22Rv1 (cell line): ENCODE measurements around the gene MAP7.
A peak's percentile ranks its signal among the peaks of the same experiment; 100 is the strongest.

Source experiments
- H3K27ac ChIP-seq: fragments of 450-650 bp; 2 replicates; pipeline ENCODE4 v1.5.1; 2017
- ZFX ChIP-seq: fragments of 450-650 bp; IDR thresholded peaks from 2 replicates; pipeline ENCODE4 v1.6.1; 2017; ENCODE audit warnings: antibody characterized with exemption, borderline replicate concordance
- TF ChIP-seq, protein P1 (sequence below): fragments of 450-650 bp; IDR thresholded peaks from 2 replicates; pipeline ENCODE4 v1.5.1; 2017; ENCODE audit warnings: mild to moderate bottlenecking

The MAP7 gene

DNA sequence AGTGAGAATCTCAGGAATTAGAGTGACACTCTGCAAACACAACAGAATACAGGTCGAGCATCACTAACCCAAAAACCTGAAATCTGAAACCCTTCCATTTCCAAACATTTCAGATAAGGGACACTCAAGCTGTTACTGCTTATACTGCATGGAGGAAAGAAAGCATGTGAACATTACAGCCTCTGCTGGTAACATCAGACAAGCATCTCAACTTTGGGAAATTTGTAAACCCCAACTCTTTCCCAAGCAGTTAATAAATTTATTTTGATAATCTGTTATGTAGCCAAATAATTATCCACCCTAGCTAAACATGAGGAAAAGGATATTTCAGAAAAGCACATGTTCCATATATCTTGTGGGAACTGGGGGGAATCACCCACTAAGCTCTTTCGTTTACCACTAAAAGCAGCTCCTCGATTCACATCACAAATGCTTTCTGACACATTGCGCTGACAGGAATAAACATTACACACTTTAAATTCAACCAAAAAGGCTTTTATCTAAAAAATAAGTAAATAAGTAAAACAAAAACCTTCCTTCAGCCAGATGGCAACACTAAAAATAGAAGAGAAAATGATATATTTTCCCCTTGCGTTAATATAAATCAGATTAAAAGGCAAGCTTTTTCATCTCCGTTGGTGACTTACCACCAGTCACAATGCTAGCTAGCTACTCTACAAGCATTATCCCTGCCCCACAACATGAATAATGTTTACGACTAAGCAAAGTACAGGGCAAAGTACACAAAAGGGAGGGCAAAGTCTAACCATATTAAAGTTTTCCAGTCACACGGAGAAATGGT, 120.8 kb downstream of the MAP7 start:
- H3K27ac ChIP-seq, result peak overlapping the region; percentile 79
- TF ChIP-seq ZFX, result no peak
- TF ChIP-seq, protein P1, sequence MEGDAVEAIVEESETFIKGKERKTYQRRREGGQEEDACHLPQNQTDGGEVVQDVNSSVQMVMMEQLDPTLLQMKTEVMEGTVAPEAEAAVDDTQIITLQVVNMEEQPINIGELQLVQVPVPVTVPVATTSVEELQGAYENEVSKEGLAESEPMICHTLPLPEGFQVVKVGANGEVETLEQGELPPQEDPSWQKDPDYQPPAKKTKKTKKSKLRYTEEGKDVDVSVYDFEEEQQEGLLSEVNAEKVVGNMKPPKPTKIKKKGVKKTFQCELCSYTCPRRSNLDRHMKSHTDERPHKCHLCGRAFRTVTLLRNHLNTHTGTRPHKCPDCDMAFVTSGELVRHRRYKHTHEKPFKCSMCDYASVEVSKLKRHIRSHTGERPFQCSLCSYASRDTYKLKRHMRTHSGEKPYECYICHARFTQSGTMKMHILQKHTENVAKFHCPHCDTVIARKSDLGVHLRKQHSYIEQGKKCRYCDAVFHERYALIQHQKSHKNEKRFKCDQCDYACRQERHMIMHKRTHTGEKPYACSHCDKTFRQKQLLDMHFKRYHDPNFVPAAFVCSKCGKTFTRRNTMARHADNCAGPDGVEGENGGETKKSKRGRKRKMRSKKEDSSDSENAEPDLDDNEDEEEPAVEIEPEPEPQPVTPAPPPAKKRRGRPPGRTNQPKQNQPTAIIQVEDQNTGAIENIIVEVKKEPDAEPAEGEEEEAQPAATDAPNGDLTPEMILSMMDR, result peak; percentile 12; the same call in 1 of the 2 replicates

DNA sequence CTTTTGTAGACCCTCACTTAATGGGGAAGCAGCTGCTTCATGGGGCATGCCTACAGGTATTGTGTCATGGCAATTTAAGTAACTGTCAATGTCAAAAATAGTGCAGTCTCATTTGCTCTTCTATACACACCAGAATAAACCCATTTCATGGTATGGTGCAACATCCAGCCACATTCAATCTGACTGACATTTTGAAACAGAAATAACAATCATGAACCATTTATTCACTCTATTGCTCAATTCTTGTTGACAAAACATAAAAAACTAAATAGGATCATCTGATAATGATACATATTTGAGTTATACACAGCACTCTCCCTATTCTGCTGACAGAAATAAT, 122.9 kb downstream of the MAP7 start:
- TF ChIP-seq, protein P1, result no peak
- TF ChIP-seq ZFX, result no peak
- no peak overlapping the region for H3K27ac ChIP-seq

DNA sequence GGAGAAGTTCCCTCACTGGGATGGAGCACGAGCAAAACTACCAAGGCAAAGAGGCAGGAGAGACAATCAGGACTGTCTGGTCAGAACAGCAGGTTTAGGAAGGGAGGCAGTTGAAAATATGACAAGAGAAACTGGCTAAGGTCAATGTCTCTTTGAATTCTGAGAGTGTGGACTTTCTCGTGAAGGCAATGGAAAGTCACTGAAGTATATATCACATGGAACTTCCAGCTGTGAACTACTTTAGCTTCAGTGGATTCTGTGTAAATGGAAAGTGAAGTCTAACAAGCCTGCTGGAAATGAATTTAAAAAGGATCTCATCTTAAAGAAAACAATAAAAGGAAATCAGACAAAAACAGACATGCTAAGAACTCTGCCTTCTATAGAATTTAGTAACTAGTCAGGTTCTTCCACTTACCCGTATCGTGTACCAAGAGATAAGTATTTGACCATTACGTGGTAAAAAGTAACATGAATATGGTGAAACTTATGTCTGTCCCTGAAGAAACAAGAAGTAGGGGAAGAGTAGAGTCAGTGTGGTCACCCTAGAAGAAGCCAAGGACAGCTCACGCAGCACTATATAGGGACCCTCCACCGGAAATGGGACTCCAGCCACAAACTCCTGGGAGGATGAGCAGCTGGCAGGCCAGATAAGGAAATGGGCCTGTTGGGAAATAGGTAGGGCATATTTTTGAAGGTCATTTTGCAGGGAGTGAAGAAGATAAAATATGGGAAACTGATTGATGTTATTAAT, 123.4 kb downstream of the MAP7 start:
- TF ChIP-seq ZFX, result no peak
- TF ChIP-seq, protein P1, result no peak
- no peak overlapping the region for H3K27ac ChIP-seq

DNA sequence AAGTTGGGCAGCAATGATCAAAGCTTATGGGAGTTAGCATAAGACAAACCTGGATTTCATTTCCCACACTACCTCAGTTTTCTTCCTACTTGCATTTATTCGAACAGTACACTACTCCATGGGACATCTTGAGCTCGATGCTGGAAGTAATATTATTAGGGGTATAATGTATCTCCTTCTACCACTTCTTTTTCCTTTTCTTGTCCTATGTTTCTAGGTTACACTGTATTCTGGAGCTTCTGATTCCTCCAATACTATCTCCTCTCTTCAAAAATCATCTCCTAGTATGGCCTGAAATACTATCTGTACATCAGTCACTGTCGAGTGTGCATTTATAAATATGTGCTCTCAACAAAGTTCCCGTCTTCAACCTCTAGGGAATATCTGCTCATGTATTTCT, 124.4 kb downstream of the MAP7 start:
- H3K27ac ChIP-seq, result no peak overlapping the region
- no peak for TF ChIP-seq ZFX
- TF ChIP-seq, protein P1, result no peak

DNA sequence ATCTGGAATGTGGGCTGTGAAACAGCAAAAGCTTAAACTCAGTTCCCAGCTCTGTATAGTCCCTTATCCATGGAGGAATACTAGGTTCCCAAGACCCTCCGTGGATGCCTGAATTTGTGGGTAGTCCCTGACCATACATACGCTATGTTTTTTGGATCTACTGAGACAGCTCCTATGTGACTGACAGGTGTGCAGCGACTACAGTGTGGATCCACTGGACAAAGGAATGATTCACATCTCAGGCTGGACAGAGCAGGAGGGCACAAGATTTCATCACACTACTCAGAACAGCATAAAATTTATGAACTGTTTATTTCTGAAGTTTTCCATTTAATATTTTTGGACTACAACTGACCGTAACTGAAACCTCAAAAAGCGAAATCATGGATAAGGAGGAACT, 125.3 kb downstream of the MAP7 start:
- TF ChIP-seq, protein P1, result no peak
- no peak for TF ChIP-seq ZFX
- H3K27ac ChIP-seq, result no peak overlapping the region

DNA sequence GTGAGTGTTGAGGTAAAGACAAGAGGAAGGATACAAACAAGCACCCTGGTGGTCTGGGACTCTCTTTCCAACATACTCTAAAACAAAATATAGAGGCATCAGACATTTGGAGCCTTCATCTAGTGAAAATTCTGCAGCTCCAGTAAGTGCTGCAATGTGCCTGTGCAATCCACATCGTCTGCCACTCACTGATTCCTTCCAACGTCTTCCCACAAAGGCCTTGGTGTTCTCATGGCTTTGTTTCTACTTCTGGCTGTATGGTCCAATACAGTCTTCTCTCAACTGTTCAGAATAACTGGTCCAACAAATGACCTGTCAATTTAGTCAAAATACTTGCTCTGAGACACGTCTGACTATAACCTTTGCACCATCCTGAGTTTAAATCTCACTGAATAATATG, 125.8 kb downstream of the MAP7 start:
- H3K27ac ChIP-seq, result no peak overlapping the region
- no peak for TF ChIP-seq ZFX
- TF ChIP-seq, protein P1, result no peak

DNA sequence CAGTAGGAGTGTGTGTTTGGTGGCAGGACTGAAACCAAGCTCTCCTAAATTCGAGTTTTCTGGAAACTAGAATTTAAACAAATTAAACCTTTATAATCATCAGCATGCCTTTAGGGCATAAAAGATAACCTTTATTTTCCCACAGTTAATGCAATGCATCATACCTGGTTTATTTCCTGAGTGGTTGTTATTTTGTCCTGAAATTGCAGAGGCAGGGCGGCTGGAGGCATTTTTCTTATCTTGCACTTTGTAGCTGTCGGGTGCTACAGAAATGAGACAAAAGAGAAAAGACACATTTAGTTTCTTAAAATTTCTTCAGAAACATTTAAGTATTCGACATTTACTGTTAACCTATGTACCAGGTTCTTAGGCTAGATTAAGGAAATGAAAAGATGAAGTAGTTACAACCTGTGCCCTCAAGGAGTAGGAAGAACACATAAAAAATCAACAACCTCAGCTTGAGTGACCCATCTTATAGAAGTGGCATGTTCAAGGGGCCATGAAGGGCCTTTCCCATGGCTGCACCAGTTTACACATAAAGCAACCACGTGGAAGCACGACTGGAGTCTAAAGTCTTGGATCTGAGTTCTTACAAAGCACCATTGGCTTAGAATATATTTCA, 128.6 kb downstream of the MAP7 start:
- TF ChIP-seq, protein P1, result no peak
- no peak for TF ChIP-seq ZFX
- H3K27ac ChIP-seq, result no peak overlapping the region
